HG02759 (cell line): ENCODE data around the gene ARHGEF1.

Experiments used
- ATAC-seq: cut with Tn5 transposase; IDR thresholded peaks from one replicate; pipeline ENCODE4 v1.9.1; 2021; ENCODE audit warnings: mild to moderate bottlenecking, moderate library complexity; ENCODE audit not compliant: unreplicated experiment

The ARHGEF1 gene

DNA sequence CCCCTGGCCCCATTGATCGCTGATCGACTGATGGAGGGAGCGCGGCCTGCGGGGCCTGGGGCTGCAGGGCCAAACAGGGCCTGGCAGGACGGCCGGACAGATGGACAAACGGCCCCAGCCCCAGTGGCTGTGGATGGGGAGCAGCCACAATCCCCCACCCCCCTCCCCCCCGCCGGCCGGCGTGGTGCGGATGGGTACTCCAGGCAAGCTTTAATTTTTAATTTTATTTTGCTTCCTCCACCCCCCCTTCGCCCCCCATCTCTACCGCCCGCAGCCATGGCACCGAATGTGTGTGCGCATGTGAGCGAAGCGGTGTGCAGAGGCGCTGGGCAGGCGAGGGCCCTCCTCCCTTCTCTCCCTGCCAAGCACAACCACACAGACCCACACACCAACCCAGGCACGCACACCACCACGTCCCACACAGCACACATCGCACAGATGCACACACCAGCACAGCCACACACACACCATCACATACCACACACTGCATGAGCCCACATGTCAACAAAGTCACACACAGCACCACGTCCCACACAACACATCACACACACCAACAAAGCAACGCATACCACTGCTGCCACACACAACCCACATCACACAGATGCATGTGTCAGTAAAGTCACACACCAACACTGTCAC, 32.9 kb downstream of the ARHGEF1 start:
- ATAC-seq = no peak

DNA sequence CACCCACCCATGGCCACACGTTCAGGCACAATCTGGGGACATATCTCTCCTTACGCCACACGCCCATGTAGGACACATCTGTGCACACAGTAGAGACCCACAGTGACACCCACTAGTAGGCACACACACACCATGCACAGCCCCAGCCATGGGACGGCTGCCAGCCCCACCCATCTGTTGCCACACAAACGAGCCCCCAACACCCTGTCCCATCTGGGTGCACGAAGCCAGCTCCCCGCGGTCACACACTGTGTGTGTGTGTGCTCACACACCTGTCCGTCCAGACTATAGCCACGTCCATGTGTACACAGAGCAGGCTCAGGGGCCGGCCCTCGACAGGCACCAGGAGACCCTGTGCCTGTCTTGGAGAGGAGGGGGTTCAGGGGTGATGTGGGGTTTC, 34.7 kb downstream of the ARHGEF1 start:
- ATAC-seq = no peak

DNA sequence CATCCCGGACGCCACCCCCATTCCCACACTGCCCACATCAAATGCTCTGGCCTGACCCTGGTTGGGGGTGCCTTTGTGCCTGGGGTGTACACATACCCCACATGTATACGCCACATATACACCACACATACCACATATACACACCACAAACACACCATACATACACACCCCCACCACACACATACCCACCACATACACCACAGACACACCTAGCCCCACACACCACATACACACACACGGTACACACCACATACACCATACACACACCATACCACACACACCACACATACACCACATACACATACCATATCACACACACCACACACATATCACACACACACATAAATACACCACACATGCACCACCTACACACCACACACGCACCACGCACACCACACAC, 35.1 kb downstream of the ARHGEF1 start:
- ATAC-seq = no peak

DNA sequence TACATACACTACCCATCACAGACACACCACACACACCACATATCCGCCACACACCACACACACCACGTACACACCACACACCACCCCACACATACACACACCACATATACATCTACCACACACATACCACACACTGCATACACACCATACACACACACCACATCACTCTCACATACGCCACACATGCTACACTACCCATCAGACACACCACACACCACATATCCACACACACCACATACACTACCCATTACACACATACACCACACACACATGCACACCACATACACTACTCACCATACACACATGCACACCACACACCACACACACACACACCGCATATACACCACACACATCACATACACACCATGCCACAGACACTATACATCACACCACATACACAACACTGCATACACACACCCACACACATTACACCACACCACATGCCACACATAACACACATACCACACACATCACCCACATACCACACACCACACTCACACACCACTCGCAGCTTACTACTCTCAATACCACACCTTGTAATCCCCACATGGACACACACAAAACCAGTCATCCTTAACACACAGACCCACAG, 35.8 kb downstream of the ARHGEF1 start:
- ATAC-seq = no peak

DNA sequence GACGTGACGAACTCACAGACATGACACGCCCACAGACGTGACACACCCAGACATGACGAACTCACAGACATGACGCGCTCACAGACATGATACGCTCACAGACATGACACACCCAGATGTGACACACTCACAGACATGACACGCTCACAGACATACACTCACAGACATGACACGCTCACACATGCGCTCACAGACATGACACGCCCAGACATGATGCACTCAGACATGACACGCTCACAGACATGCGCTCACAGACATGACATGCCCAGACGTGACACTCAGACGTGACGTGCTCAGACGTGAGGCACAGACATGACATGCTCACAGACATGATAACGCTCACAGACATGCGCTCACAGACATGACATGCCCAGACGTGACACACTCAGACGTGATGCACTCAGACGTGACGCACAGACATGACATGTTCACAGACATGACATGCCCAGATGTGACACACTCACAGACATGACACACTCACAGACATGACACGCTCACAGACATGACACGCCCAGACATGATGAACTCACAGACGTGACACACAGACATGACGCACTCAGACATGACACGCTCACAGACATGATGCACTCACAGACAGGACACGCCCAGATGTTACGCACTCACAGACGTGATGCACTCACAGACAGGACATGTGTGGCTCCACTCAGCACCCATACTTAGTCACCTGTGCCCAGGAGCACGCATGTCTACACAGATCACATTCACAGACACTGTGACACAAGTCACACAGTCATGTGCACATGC, 37.1 kb downstream of the ARHGEF1 start:
- no peak for ATAC-seq

DNA sequence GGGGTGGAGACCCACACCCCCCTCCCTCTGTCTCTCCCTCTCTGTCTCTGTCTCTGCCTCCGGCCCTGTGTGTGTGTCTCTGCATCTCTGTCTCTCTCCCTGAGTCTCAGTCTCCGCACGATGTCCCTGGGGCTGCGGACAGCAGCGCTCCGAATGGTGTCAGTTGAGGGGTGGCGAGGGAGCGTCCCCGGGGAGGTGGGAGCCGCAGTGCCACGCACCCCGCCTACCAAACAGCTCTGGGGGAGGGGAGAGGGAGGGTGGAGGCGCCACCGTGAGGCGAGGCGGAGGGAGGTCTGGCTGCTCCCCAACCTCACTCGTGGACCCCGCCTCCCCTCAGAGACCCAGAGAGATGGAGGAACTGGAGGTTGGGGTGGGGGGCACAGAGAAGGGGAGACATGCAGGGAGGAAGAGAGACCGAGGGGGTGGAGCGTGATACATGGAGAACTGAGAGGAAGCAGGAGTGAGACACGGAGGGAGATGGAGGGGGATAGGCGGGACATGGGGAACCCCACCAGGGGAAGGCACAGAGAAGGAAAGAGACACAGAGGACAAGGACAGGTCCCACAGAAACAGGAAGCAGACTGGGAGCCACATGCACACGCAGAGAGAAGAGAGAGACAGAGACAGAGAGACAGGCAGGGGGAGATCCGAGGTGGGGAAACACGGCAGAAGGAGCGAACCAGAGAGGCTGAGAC, 38.0 kb downstream of the ARHGEF1 start:
- no peak for ATAC-seq

DNA sequence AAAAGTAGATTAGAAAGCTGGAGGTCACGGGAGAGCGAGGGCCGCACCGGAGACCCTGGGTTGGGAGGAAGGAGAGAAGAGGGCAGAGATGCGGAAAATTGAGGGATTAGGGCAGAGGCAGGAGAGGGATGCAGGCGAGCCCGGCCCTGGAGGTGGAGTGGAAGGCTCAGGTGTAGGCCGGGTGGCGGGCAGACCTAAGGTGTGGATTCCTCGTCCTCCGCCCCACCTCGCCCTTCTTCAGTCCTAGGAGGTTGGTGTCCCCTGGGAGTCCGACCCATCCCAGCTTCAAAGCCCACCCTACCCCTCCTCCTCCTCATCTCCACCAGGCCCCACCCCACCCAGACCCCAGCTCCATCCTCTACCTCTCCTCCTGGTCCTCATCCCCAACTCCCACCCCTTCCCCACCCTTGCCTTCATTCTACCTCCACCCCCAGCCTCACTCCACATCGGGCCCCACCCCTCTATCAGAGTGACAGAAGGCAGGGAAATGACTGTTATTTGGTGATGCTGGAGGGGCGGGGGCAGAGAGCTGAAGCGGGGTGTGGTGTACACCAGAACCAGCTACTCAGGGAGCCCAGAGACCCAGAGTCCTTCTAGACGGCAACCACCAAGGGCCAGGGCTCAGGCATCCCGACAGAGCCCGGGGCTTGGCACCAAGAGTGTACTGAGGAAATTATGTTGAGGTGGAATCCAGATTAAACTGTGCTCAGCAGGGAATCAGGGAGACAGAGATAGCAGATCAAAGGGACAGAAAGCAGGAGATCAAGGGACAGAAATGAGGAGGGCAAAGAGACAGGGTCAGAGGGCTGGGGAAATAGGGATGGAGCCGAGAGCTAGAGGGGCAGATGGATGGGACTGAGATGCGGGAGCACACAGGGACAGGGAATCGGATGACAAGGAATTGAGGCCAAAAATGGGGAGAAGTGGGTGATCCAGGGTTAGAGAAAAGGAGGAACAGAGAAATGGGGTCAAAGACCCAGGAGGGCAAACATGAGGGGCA, 38.9 kb downstream of the ARHGEF1 start:
- no peak for ATAC-seq

DNA sequence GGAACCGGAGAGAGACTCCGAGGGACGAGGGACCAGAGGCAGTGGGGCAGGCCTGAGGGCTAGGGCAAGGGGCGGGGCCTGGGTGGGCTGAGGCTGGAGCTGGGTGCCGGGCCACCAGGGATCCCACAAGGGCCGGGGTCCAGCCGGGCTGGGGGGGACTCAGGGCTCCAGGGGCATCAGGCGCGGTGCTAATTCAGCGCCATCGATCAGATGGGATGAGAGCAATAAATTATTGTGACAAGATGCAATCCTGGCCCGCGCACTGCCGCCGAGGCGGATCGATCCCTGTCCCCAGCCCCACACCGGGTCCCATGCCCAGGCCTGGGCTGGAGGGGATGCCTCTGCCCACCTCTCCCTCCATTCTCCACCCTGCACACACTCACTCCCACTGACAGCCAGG, 39.6 kb downstream of the ARHGEF1 start:
- ATAC-seq = no peak

DNA sequence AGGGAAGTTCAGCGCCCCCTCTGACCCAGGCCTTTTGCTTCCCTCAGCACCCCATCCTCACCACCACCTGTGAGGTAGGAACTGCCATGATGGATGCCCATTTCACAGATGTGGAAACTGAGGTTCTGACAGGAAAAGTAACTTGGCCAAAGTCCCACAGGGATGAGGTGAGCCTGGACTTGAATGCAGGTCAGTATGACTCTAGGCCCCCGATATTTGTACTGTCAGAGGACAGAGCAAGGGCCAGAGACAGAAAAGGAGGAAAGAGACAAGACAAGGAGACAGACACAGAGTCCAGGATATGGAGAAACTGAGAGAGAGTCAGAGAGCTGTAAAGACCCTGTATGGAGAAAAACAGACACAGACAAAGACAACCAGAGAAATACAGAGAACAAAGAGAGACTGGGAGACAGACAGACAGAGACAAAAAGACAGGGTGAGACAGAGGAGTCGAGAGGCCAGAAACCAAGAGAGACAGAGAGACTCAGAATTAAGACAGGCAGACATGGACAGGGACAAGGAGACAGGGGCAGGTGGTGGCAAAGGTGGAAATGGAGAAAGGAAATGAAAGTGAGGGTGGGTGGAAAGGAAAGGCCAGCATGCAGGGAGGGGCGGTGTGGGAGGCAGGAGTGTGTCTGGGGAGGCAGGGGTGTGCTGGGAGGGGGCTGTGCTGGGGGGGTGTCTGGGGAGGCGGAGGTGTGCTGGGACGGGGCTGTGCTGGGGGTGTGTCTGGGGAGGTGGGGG, 40.2 kb downstream of the ARHGEF1 start:
- no peak for ATAC-seq

DNA sequence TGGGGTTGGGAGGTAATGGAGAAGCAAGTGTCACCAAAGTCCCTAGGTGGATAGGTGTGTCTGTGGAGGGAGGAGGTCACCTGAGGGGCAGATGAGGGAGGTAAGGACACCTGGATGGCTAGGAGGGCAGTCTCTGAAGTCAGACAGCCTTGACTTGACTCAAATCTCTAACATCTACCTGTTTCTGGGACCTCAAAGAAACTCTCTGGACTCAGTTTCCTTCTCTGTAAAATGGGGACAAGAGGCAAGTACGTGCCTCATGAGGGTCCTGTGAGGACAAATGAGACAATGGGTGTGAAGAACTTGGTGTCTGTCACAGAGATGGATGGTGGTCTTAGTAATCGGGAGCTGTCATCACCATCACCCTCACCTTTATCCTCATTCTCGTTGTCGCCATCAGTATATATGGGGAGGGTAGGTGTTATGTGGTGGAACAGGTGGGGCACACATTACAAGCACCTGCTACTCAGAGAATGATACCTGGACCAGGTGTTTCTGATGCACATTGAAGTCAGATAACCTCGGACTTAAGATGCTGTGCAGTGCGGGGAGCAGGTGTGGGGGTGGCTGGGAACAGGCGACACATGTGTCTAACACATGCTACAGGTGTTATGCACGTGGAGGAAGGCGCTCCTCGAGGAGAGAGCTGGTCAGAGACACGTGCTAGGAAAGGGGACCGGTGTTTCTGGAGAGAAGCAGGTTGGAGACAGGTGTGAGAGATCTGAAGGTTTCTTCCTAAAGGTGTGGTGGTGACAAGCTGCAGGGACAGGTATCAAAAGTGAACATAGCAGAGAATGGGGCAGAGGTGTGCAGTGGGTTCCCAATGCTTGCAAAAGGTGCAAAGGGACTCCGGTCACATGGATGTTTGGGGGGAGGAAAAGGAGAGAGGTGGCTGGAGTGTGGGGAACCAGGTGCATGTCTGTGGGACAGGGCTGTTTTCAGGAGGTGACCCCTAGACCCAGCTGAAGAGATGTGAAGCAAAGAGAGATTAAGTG, 41.5 kb downstream of the ARHGEF1 start:
- ATAC-seq = no peak

DNA sequence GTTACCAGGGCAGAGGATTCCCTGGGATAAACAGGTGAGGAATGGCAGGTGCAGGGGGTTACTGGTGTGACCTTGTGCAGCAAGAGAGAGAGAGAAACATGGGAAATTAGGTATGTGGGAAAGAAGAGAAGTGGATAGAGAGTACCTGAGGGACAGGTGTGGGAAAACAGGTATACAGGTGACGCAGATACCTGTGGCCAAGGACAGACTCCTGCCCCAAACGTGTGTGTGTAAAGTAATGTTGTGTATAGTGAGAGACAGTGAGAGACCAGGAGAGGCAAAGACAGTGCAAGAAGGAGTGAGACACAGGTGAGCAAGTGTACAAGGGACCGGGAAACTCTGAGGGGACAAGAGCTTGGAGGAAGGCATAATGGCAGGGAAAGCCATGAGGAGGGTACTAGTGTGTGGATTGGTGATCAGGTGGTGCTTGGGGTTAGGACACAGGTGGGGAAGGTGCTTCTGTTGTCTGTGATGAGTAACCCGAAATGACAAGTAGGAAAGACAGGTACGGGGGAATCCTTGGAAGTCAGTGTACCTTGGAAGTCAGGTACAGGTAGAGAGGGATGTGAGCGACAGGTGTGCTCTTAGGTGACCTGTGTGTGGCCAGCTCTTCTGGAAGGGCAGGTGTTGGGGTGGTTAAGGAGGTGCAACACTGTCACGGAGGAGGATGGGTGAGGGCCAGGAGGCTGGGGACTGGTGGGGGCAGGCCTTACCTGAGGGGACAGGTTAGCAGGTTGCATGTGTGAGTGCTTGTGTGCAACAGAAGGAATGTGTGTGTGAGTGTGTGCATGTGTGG, 42.4 kb downstream of the ARHGEF1 start:
- ATAC-seq = no peak

DNA sequence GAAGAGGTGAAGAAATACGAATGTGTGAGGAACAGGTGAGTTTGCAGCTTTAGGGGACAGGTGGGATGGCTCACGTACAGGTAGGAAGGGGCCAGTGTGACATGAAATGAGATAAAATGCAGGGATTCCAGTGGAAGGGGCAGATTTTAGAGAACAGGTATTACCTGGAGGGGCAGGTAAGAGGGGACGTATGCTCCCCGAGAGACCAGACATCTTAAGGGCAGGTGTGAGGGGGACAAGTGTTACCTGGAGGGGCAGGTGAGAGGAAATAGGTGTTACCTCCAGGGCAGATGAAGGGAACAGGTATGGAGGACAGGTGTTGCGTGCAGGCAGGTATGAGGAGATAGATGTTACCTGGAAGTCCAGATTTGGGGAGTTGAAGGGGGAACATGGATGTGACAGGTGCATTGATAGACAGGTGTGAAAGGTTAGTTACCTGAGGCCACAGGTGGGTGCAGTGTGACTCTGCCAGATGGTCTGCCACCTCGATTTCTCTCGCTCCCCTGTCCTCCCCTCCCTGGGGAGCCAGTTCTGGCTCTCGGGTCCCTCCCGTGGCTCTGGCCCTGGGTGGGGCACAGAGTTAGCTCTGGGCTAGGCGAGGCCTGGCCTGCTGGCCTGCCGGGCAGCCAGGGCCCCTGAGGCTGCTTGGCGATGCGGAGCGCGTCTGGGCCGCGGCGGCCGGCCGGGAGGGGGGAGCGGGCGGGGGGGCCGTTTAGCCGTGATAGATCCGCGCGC, 43.2 kb downstream of the ARHGEF1 start:
- ATAC-seq = no peak

DNA sequence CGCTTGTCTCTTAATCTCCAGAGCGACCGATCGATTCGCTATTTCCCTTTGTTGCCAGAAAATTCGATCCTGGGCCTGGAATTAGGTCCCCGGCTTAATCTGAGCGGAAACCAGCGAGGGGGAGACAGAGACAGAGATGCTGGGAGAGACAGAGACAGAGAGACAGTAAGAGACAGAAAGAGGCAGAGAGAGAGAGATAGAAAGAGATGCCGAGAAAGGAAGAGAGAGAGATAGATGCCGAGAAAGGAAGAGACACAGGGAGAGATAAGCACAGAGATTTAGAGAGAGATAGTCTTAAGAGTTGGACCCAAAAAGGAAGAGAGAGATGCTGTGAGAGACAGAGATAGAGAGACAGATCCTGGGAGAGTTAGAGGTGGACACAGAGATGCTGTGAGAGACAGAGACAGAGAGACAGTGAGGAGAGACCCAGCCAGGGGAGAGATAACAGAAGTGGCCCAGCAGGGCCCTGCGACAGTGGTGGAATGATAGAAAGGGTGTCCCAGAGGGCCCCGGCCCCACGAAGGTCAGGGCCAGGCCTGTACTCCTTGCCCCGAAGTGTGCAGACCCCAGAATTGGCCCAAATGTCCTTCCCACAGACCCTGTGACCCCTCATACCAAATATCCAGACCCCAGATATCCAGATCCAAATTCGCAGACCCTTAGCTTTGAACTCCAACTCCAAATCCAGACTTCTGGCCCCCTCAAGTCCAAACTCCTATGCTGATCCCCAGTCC, 43.9 kb downstream of the ARHGEF1 start:
- ATAC-seq = no peak

DNA sequence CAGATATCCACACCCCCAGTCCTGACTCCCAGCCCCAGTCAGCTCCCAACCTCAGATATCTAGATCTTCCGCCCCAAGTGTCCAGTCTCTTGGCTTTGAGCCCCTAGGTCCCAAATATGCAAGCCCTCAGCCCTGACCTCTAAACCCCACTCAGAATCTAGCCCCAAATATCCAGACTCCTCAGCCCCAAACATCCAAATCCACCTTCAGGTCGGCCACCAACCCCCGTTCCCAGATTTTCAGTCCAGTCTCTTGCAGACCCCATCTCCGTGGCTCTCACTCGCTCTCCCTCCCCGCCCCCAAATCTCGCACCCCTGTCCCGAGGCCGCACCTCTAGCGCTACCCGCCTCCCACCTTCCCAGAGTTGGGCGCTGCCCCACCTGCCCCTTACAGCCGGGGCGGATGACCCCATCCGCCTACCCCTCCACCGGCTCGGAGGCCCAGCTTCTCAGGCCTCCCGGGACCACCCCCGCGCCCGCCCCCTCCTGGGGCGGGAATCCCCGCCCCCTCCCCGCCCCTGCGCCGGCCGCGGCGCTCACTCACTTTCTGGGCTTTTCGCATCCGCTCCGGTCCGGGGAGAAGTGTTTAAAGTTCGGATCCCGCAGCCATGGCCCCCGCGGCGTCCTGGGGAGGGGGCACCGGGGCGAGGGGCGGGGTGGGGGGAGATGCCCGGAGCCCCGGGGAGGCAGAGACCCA, 44.7 kb downstream of the ARHGEF1 start:
- no peak for ATAC-seq

DNA sequence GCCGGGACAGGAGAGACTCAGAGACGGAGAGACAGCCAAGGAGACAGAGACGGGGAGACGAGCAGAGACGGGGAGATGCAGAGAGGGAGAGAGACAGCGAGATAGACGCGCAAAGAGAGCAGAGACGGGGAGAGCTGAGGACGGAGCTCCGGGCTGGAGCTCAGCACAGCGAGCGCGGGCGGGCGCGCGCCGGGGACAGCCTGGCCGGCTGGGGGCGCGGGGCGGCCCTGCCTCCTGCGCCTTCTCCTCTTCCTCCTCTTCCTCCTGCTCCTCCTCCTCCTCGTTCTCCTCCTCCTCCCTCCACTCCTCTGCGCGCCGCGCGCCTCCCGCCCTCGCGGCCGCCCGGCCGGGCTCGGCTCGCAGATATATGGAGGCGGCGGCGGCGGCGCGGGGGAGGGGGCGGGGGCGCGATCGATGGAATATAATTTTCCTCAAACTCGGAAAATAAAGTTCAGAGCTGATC, 45.3 kb downstream of the ARHGEF1 start, which contains the start of gene ERFL:
Gene ERFL (minus strand): TSS at position 229 of the 463 bp plus-strand sequence. CDS start 15,530 bp downstream, outside the sequence.
- ATAC-seq = no peak
